Liver (tissue), 9 donors: ENCODE data around the gene GNG8. TPM values are rescaled to one million over a fixed set of nuclear protein-coding genes. Genes with fewer than 3 reads are reported as not detected.

Source experiments
- DNase-seq: peaks from one replicate; pipeline ENCODE4 v3.0.0-alpha.2; 2017; ENCODE audit warnings: low spot score
- H3K27ac ChIP-seq, 2 donors: one replicate each; pipeline ENCODE4 v1.7.0; 2013; ENCODE audit warnings: inconsistent platforms in 2 of 2, low read length in 2 of 2, control low read depth in 1 of 2, low read depth in 1 of 2, mild to moderate bottlenecking in 1 of 2
- H3K27me3 ChIP-seq, 4 donors: one replicate each; pipeline versions ENCODE4 v1.6.1 to v1.7.0; 2013; ENCODE audit warnings: low read length in 3 of 4, inconsistent platforms in 1 of 4, mild to moderate bottlenecking in 1 of 4, moderate library complexity in 1 of 4; ENCODE audit not compliant: control insufficient read depth in 4 of 4, insufficient read depth in 4 of 4
- H3K36me3 ChIP-seq, 4 donors: one replicate each; pipeline versions ENCODE4 v1.6.1 to v1.7.0; 2013; ENCODE audit warnings: low read length in 3 of 4, mild to moderate bottlenecking in 3 of 4, low read depth in 1 of 4, moderate library complexity in 1 of 4; ENCODE audit not compliant: control insufficient read depth in 4 of 4, insufficient read depth in 3 of 4
- H3K4me1 ChIP-seq, 4 donors: one replicate each; pipeline versions ENCODE4 v1.6.1 to v1.7.0; 2013; ENCODE audit warnings: low read length in 3 of 4, mild to moderate bottlenecking in 3 of 4, moderate library complexity in 1 of 4; ENCODE audit not compliant: control insufficient read depth in 4 of 4, insufficient read depth in 4 of 4
- H3K4me3 ChIP-seq, 3 donors: one replicate each; pipeline versions ENCODE4 v1.6.1 to v1.7.0; 2013; ENCODE audit warnings: low read length in 3 of 3, control low read depth in 1 of 3, low read depth in 1 of 3, mild to moderate bottlenecking in 1 of 3
- H3K9ac ChIP-seq, 2 donors: one replicate each; pipeline ENCODE4 v1.7.0; 2013; ENCODE audit warnings: low read length in 2 of 2, mild to moderate bottlenecking in 2 of 2, moderate library complexity in 2 of 2, control low read depth in 1 of 2, low read depth in 1 of 2
- H3K9me3 ChIP-seq, 4 donors: one replicate each; pipeline versions ENCODE4 v1.6.1 to v1.7.0; 2013; ENCODE audit warnings: low read length in 3 of 4; ENCODE audit not compliant: control insufficient read depth in 4 of 4
- ATF3 ChIP-seq: IDR thresholded peaks from 2 replicates; pipeline ENCODE4 v1.6.1; 2016; ENCODE audit warnings: antibody characterized with exemption
- CTCF ChIP-seq: fragments of 150-350 bp; IDR thresholded peaks from 2 replicates; pipeline ENCODE4 v1.5.1; 2017; ENCODE audit warnings: improper control_type of control experiment, low read depth, low read length; ENCODE audit not compliant: missing input control
- EGR1 ChIP-seq, 2 donors: IDR thresholded peaks; 2 replicates each; pipeline ENCODE4 v1.6.1; 2016 to 2018; ENCODE audit warnings: antibody characterized with exemption in 2 of 2, low read depth in 2 of 2
- FOXA1 ChIP-seq: IDR thresholded peaks from 2 replicates; pipeline ENCODE4 v1.6.1; 2016; ENCODE audit warnings: antibody characterized with exemption
- FOXA2 ChIP-seq: IDR thresholded peaks from 2 replicates; pipeline ENCODE4 v1.6.1; 2016; ENCODE audit warnings: antibody characterized with exemption
- GABPA ChIP-seq, 2 donors: IDR thresholded peaks in 1 of 2; conservative IDR thresholded peaks in 1 of 2; 2 replicates each; pipeline ENCODE4 v1.6.1; 2016; ENCODE audit warnings: antibody characterized with exemption in 2 of 2, mild to moderate bottlenecking in 1 of 2, moderate library complexity in 1 of 2
- HNF4A ChIP-seq, 2 donors: conservative IDR thresholded peaks; 2 replicates each; pipeline ENCODE4 v1.6.1; 2016; ENCODE audit warnings: antibody characterized with exemption in 2 of 2, mild to moderate bottlenecking in 2 of 2
- HNF4G ChIP-seq: IDR thresholded peaks from 2 replicates; pipeline ENCODE4 v1.6.1; 2016; ENCODE audit warnings: antibody characterized with exemption
- JUND ChIP-seq, 2 donors: IDR thresholded peaks; 2 replicates each; pipeline ENCODE4 v1.6.1; 2016; ENCODE audit warnings: antibody characterized with exemption in 2 of 2
- NR2F2 ChIP-seq: IDR thresholded peaks from 2 replicates; pipeline ENCODE4 v1.6.1; 2016; ENCODE audit warnings: antibody characterized with exemption
- RAD21 ChIP-seq, 2 donors: IDR thresholded peaks; 2 replicates each; pipeline ENCODE4 v1.6.1; 2016; ENCODE audit warnings: antibody characterized with exemption in 2 of 2, mild to moderate bottlenecking in 2 of 2
- RXRA ChIP-seq, 2 donors: IDR thresholded peaks; 2 replicates each; pipeline ENCODE4 v1.6.1; 2017 to 2018; ENCODE audit warnings: antibody characterized with exemption in 2 of 2, mild to moderate bottlenecking in 1 of 2
- SP1 ChIP-seq: IDR thresholded peaks from 2 replicates; pipeline ENCODE4 v1.6.1; 2018; ENCODE audit warnings: antibody characterized with exemption, mild to moderate bottlenecking
- TAF1 ChIP-seq: conservative IDR thresholded peaks from 2 replicates; pipeline ENCODE4 v1.6.1; 2016; ENCODE audit warnings: antibody characterized with exemption, mild to moderate bottlenecking
- YY1 ChIP-seq: IDR thresholded peaks from 2 replicates; pipeline ENCODE4 v1.6.1; 2016; ENCODE audit warnings: antibody characterized with exemption, mild to moderate bottlenecking
- WGBS: extraction: QIAGEN DNeasy Blood & Tissue Kit; methylation state at CpG from one replicate; pipeline ENCODE4 v1.1.7; 2013; 5-methylcytosine and 5-hydroxymethylcytosine counted together
- polyA plus RNA-seq, 2 donors: library from polyadenylated mRNA; stranded (reverse) in 1 of 2; unstranded in 1 of 2; fragments of 200-250 nt in 1 of 2; fragments of >200 nt in 1 of 2; fragmentation: Nextera tagmentation in 1 of 2; extraction: Ambion mirVana in 1 of 2; gene quantifications; one replicate each; pipeline versions ENCODE4 v1.2.1 to v1.2.3, GENCODE V29; 2013 to 2015
- total RNA-seq, 2 donors: library from RNA; depleted of rRNA; stranded (reverse); fragments of >200 nt; gene quantifications; one replicate each; pipeline ENCODE4 v1.2.3, GENCODE V29; 2014
- TF ChIP-seq, protein P1 (sequence below): IDR thresholded peaks from 2 replicates; pipeline ENCODE4 v1.6.1; 2016; ENCODE audit warnings: antibody characterized with exemption
- TF ChIP-seq, protein P2 (sequence below): IDR thresholded peaks from 2 replicates; pipeline ENCODE4 v1.6.1; 2016; ENCODE audit warnings: antibody characterized with exemption, mild to moderate bottlenecking
- donor health status: healthy.
- donor health status: healthy.
- donor health status: healthy.
- donor health status: healthy.
- donor health status: healthy.

Gene GNG8
- total and polyA plus RNA-seq, 4 donors: not detected

- H3K27ac ChIP-seq: no peak overlapping the region
- 89% methylated on average over 6 of the region's 6 CpGs for WGBS
- H3K36me3 ChIP-seq: no peaks in the 10 kb centered on the region
Observed at GRCh38 chr19:46596008-46596407, 40.0 kb downstream of the GNG8 start.

DNA sequence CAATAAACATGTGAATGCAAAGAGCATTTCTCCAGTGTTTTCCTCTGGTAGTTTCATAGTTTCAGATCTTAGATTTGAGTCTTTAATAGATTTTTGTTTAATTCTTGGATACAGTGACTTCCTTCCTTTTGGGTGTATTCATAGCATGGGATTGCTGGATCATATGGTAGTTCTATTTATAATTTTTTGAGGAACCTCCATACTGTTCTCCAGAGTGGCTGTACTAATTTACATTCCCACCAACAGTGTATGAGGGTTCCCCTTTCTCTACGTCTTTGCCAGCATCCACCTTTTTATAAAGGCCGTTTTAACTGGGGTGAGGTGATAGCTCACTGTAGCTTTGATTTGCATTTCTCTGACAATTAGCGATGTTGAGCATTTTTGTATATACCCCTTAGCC is 44.1 kb downstream of the GNG8 start:
- H3K27ac ChIP-seq: no peak overlapping the region

More at GRCh38 chr19:46596008-46596407, 40.0 kb downstream of the GNG8 start:
- H3K9me3 ChIP-seq: peaks cover 0 to 2% (median under 1%) of the 10 kb centered on the region in 4 donors
- H3K4me3 ChIP-seq: no peak overlapping the region
- H3K27me3 ChIP-seq: no peaks in the 10 kb centered on the region
- TF ChIP-seq HNF4G: no peak
- TF ChIP-seq YY1: no peak
- TF ChIP-seq HNF4A (conservative IDR thresholded peaks at IDR 0.05): no peak
- TF ChIP-seq EGR1 (IDR thresholded peaks at IDR 0.05; ENCODE audit: low read depth in 2 of 2): no peak
- TF ChIP-seq ATF3: no peak
- TF ChIP-seq RXRA (IDR thresholded peaks at IDR 0.05): no peak
- no peak for TF ChIP-seq RAD21 (IDR thresholded peaks at IDR 0.05)
- TF ChIP-seq, protein P1, sequence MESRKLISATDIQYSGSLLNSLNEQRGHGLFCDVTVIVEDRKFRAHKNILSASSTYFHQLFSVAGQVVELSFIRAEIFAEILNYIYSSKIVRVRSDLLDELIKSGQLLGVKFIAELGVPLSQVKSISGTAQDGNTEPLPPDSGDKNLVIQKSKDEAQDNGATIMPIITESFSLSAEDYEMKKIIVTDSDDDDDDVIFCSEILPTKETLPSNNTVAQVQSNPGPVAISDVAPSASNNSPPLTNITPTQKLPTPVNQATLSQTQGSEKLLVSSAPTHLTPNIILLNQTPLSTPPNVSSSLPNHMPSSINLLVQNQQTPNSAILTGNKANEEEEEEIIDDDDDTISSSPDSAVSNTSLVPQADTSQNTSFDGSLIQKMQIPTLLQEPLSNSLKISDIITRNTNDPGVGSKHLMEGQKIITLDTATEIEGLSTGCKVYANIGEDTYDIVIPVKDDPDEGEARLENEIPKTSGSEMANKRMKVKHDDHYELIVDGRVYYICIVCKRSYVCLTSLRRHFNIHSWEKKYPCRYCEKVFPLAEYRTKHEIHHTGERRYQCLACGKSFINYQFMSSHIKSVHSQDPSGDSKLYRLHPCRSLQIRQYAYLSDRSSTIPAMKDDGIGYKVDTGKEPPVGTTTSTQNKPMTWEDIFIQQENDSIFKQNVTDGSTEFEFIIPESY: no peak
- TF ChIP-seq FOXA2: no peak
- no peak for TF ChIP-seq FOXA1
- TF ChIP-seq TAF1: no peak
- TF ChIP-seq NR2F2: no peak
- TF ChIP-seq CTCF: no peak
- no peak for TF ChIP-seq GABPA (IDR thresholded peaks at IDR 0.05 in 1 of 2, conservative IDR thresholded peaks at IDR 0.05 in 1 of 2)
- no peak for TF ChIP-seq SP1
- H3K9ac ChIP-seq: no peak overlapping the region
- H3K4me1 ChIP-seq: peaks cover 0 to 4% (median 2%) of the 10 kb centered on the region in 4 donors
- no peak for DNase-seq

More for the DNA sequence above, 44.1 kb downstream of the GNG8 start:
- TF ChIP-seq JUND (IDR thresholded peaks at IDR 0.05): no peak
- no peak for TF ChIP-seq NR2F2
- TF ChIP-seq, protein P2, sequence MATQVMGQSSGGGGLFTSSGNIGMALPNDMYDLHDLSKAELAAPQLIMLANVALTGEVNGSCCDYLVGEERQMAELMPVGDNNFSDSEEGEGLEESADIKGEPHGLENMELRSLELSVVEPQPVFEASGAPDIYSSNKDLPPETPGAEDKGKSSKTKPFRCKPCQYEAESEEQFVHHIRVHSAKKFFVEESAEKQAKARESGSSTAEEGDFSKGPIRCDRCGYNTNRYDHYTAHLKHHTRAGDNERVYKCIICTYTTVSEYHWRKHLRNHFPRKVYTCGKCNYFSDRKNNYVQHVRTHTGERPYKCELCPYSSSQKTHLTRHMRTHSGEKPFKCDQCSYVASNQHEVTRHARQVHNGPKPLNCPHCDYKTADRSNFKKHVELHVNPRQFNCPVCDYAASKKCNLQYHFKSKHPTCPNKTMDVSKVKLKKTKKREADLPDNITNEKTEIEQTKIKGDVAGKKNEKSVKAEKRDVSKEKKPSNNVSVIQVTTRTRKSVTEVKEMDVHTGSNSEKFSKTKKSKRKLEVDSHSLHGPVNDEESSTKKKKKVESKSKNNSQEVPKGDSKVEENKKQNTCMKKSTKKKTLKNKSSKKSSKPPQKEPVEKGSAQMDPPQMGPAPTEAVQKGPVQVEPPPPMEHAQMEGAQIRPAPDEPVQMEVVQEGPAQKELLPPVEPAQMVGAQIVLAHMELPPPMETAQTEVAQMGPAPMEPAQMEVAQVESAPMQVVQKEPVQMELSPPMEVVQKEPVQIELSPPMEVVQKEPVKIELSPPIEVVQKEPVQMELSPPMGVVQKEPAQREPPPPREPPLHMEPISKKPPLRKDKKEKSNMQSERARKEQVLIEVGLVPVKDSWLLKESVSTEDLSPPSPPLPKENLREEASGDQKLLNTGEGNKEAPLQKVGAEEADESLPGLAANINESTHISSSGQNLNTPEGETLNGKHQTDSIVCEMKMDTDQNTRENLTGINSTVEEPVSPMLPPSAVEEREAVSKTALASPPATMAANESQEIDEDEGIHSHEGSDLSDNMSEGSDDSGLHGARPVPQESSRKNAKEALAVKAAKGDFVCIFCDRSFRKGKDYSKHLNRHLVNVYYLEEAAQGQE: no peak
- no peak for TF ChIP-seq YY1
- no peak for TF ChIP-seq FOXA2
- no peak for TF ChIP-seq RXRA (IDR thresholded peaks at IDR 0.05)
- TF ChIP-seq HNF4A (conservative IDR thresholded peaks at IDR 0.05): no peak
- TF ChIP-seq FOXA1: no peak
- TF ChIP-seq CTCF: no peak
- TF ChIP-seq HNF4G: no peak
- TF ChIP-seq RAD21 (IDR thresholded peaks at IDR 0.05): no peak
- Histone ChIP-seq H3K4me1 (no peaks in the 10 kb centered on the region), H3K36me3 (no peaks in the 10 kb centered on the region), H3K9ac (no peak overlapping the region), H3K27me3 (no peaks in the 10 kb centered on the region), H3K9me3 (no peaks in the 10 kb centered on the region), H3K4me3 (no peak overlapping the region)
- WGBS: 84% methylated on average over 3 of the region's 3 CpGs
- no peak for DNase-seq
